KMS-11 (cell line): ENCODE data around the gene FIZ1.
A peak's percentile ranks its signal among the peaks of the same experiment; 100 is the strongest.
"Not testable (repeated sequence)": the region's sequence is repeated elsewhere in the genome, so short reads cannot be mapped to it uniquely, and the experiment has no call there.

Source experiments
- H2AFZ ChIP-seq: fragments of 200-600 bp; sonication (generic); 2 replicates; pipeline ENCODE4 v1.6.1; 2016; ENCODE audit warnings: antibody characterized with exemption, mixed run types, low read depth
- H3K27ac ChIP-seq: fragments of 200-600 bp; sonication (generic); 2 replicates; pipeline ENCODE4 v1.6.1; 2016; ENCODE audit warnings: mild to moderate bottlenecking, mixed run types
- H3K27me3 ChIP-seq: fragments of 200-600 bp; sonication (generic); 2 replicates; pipeline ENCODE4 v1.6.1; 2017; ENCODE audit warnings: mild to moderate bottlenecking, low read depth, mixed run types, moderate library complexity; ENCODE audit not compliant: insufficient read depth
- H3K36me3 ChIP-seq: fragments of 200-600 bp; sonication (generic); 2 replicates; pipeline ENCODE4 v1.6.1; 2017; ENCODE audit warnings: mild to moderate bottlenecking, mixed run types; ENCODE audit not compliant: insufficient read depth
- H3K4me1 ChIP-seq: fragments of 200-600 bp; sonication (generic); 2 replicates; pipeline ENCODE4 v1.6.1; 2016; ENCODE audit warnings: mild to moderate bottlenecking, low read depth, mixed run types; ENCODE audit not compliant: poor library complexity, severe bottlenecking
- H3K4me2 ChIP-seq: fragments of 200-600 bp; sonication (generic); 2 replicates; pipeline ENCODE4 v1.7.0; 2016; ENCODE audit warnings: mild to moderate bottlenecking, mixed run types
- H3K4me3 ChIP-seq: fragments of 200-600 bp; sonication (generic); IDR thresholded peaks from 2 replicates; pipeline ENCODE4 v1.6.1; 2017; ENCODE audit warnings: low read depth, low read length, mixed read lengths; ENCODE audit not compliant: insufficient read depth
- H3K79me2 ChIP-seq: fragments of 200-600 bp; sonication (generic); 2 replicates; pipeline ENCODE4 v1.6.1; 2016; ENCODE audit warnings: low read depth, mixed run types; ENCODE audit not compliant: insufficient read depth
- H3K9ac ChIP-seq: fragments of 200-600 bp; sonication (generic); 2 replicates; pipeline ENCODE4 v1.6.1; 2016; ENCODE audit warnings: mild to moderate bottlenecking, mixed run types
- H4K20me1 ChIP-seq: fragments of 200-600 bp; sonication (generic); 2 replicates; pipeline ENCODE4 v1.6.1; 2016; ENCODE audit warnings: mild to moderate bottlenecking, mixed run types; ENCODE audit not compliant: insufficient read depth
- CTCF ChIP-seq: fragments of 200-600 bp; sonication (generic); conservative IDR thresholded peaks from 2 replicates; pipeline ENCODE4 v1.6.1; 2017; ENCODE audit warnings: low read depth, mild to moderate bottlenecking, antibody characterized with exemption, low read length, moderate library complexity, mixed read lengths

FIZ1 gene

DNA sequence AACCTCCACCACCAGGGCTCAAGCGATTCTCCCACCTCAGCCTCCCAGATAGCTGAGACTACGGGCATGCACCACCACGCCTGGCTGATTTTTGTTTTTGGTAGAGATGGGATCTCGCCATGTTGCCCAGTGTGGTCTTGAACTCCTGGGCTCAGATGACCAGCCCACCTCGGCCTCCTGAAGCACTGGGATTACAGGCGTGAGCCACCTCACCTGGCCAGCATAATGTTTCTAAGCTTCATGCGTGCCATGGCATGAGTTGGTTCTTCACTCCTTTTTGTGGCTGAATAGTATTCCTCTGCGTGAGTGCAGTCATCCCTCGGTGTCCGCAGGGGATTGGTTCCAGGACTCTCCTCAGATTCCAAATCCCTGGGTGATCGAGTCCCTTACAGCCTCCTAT, 14.4 kb downstream of the FIZ1 start:
- Histone ChIP-seq H3K9ac (no peak overlapping the region), H3K4me3 (no peak overlapping the region), H3K4me1 (peaks cover 6% of the 10 kb centered on the region), H3K27ac (no peak overlapping the region), H3K4me2 (no peak overlapping the region), H3K79me2 (no peaks in the 10 kb centered on the region), H3K27me3 (peaks cover 26% of the 10 kb centered on the region), H3K36me3 (no peaks in the 10 kb centered on the region), H4K20me1 (no peaks in the 10 kb centered on the region), H2AFZ (no peak overlapping the region)
- TF ChIP-seq CTCF, result no peak

- H3K9ac ChIP-seq, H2AFZ ChIP-seq, H3K4me2 ChIP-seq, H3K36me3 ChIP-seq, H3K4me3 ChIP-seq, H3K27ac ChIP-seq, H3K79me2 ChIP-seq, H3K4me1 ChIP-seq, H4K20me1 ChIP-seq: not testable (repeated sequence)
- peaks cover 26% of the 10 kb centered on the region for H3K27me3 ChIP-seq
Observed at GRCh38 chr19:55583897-55584296, 15.4 kb downstream of the FIZ1 start.

DNA sequence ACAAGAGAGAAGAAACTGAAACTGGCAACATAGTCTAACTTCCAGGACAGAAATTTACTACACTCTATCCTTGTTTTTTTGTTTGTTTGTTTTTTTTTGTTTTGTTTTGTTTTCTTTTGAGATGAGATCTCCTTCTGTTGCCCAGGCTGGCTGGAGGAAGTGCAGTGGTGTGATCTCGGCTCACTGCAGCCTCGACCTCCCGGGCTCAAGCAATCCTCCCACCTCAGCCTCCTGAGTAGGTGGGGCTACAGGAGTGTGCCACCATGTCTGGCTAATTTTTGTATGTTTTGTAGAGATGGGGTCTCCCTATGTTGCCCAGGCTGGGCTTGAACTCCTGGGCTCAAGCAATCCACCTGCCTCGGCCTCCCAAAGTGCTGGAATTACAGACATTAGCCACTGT, 17.0 kb downstream of the FIZ1 start:
- H3K4me2 ChIP-seq, H3K79me2 ChIP-seq, H3K4me3 ChIP-seq, H4K20me1 ChIP-seq, H3K9ac ChIP-seq, H3K4me1 ChIP-seq, H2AFZ ChIP-seq, H3K27ac ChIP-seq, H3K36me3 ChIP-seq: not testable (repeated sequence)
- H3K27me3 ChIP-seq, result peaks cover 26% of the 10 kb centered on the region

DNA sequence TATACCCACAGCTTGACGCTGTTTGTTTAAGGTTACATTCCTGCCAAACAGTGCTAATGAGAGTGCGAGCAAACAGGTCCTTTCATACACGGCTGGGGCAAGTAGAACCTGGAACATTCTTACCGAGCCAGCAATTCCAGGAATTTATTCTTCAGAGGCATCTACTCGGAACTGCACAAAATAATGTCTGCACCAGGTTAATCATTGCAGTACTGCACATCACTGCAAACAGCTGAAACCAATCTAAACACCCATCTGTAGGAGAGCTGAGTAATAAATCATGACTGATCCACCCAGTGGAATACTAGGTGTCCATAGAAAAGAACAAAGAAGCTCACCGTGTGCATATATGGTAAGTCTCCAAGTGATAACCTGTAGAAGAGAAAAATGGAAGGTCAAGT, 17.5 kb downstream of the FIZ1 start:
- no peak overlapping the region for H2AFZ ChIP-seq
- no peak overlapping the region for H3K4me2 ChIP-seq
- H3K27me3 ChIP-seq, result peaks cover 24% of the 10 kb centered on the region
- H4K20me1 ChIP-seq, result no peaks in the 10 kb centered on the region
- TF ChIP-seq CTCF, result no peak
- H3K79me2 ChIP-seq, result no peaks in the 10 kb centered on the region
- H3K27ac ChIP-seq, result no peak overlapping the region
- H3K9ac ChIP-seq, result no peak overlapping the region
- H3K4me1 ChIP-seq, result peaks cover 4% of the 10 kb centered on the region
- H3K4me3 ChIP-seq, result no peak overlapping the region
- H3K36me3 ChIP-seq, result no peaks in the 10 kb centered on the region

GRCh38 chr19:55581145-55581822, 18.0 kb downstream of the FIZ1 start:
- H2AFZ ChIP-seq, result peak overlapping the region; percentile 83
- TF ChIP-seq CTCF, result no peak
- no peak overlapping the region for H3K27ac ChIP-seq
- peaks cover 18% of the 10 kb centered on the region for H3K27me3 ChIP-seq
- H3K4me1 ChIP-seq, result no peaks in the 10 kb centered on the region
- H3K79me2 ChIP-seq, result no peaks in the 10 kb centered on the region
- H3K9ac ChIP-seq, result peak overlapping the region; percentile 14; the same call in 1 of the 2 replicates
- no peak overlapping the region for H3K4me3 ChIP-seq
- no peaks in the 10 kb centered on the region for H3K36me3 ChIP-seq
- H4K20me1 ChIP-seq, result no peaks in the 10 kb centered on the region
- peak overlapping the region; percentile 65 for H3K4me2 ChIP-seq
